Measurements from ENCODE around the gene GPR150. TPM values are rescaled to one million over a fixed set of nuclear protein-coding genes. Genes with fewer than 3 reads are reported as not detected.

The GPR150 gene
- total and polyA plus RNA-seq, 4 experiments from 2014 or later = 1.5 to 6.1 (median 2.7) TPM

DNA sequence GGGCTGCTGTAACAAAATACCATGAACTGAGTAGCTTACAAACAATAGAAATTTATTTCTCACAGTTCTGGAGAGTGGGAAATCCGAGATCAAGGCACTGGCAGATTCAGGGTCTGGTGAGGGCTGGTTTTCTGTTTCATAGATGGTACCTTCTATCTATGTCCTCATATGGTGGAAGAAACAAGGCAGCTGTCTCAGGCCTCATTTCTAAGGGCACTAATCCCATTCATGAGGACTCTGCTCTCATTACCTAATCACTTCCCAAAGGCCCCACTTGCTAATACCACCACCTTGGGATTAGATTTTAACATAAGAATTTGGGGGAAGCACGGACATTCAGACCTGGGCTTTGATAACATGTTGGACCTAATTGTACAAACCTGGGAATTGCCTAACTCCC is 40.2 kb downstream of the GPR150 start:
- H3K4me3 Mint-ChIP-seq = no peak overlapping the region
- H3K4me1 Mint-ChIP-seq = peaks cover 0 to 4% (median 1%) of the 10 kb centered on the region in 4 donors
- no peak for DNase-seq
- H3K27ac Mint-ChIP-seq = no peak overlapping the region
- no peak overlapping the region for H3K27ac ChIP-seq (ENCODE audit: low read depth, low read length)
- H3K36me3 ChIP-seq (ENCODE audit: insufficient read depth, low read length) = no peaks in the 10 kb centered on the region
- peaks cover 8% of the 10 kb centered on the region for H3K4me1 ChIP-seq (ENCODE audit: insufficient read depth, low read length)
- no peak overlapping the region for H3K4me3 ChIP-seq (ENCODE audit: low read length in 2 of 2)
- no peaks in the 10 kb centered on the region for H3K27me3 ChIP-seq (ENCODE audit: insufficient read depth, low read length)
- CTCF ChIA-PET (ENCODE audit: partially characterized antibody) = interaction anchor here (2.4 kb wide), 1 partner anchor 13 kb away, joined by 6 read pairs; the partner anchor contains the start of gene RFESD
- intact Hi-C loops (cut with micrococcal nuclease) = no loop called here
- POLR2A ChIA-PET (ENCODE audit: partially characterized antibody) = no interaction called here
- no peaks in the 10 kb centered on the region for H3K27me3 Mint-ChIP-seq
- H3K9me3 ChIP-seq (ENCODE audit: control insufficient read depth in 1 of 2, low read length in 2 of 2) = no peaks in the 10 kb centered on the region
- H3K36me3 Mint-ChIP-seq = peaks cover 14 to 18% of the 10 kb centered on the region in 2 donors
- H3K9me3 Mint-ChIP-seq = no peaks in the 10 kb centered on the region

DNA sequence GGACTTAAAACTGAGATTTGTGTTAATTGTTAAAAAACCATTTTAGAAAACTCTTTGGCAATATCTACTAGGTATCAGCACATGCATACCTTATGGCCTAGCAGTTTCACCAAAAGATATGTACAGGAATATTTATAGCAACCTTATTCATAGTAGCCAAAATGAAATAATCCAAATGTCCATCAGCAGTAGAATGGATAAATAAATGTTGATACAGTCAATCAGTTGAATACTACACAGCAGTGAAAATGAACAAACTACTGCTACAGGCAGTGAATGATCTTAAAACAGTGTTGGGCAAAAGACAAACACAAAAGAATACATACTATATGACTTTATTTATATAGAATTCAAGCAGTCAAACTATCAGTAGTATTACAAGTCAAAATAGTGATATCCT is 43.1 kb downstream of the GPR150 start:
- no peaks in the 10 kb centered on the region for H3K9me3 Mint-ChIP-seq
- no peak overlapping the region for H3K4me3 Mint-ChIP-seq
- H3K27ac Mint-ChIP-seq = no peak overlapping the region
- intact Hi-C loops (cut with micrococcal nuclease) = no loop called here
- no peak overlapping the region for H3K4me3 ChIP-seq (ENCODE audit: low read length in 2 of 2)
- CTCF ChIA-PET (ENCODE audit: partially characterized antibody) = interaction anchor here (1.0 to 4.6 kb wide), 14 partner anchors 9 to 191 kb away, joined by 3 to 36 read pairs (median 10); partner anchors contain the start of genes RFESD and RHOBTB3
- peaks cover 4% of the 10 kb centered on the region in 2 donors for H3K36me3 Mint-ChIP-seq
- POLR2A ChIA-PET (ENCODE audit: partially characterized antibody) = no interaction called here
- no peaks in the 10 kb centered on the region for H3K36me3 ChIP-seq (ENCODE audit: insufficient read depth, low read length)
- no peak for DNase-seq
- H3K4me1 Mint-ChIP-seq = peaks cover 0 to 4% (median 1%) of the 10 kb centered on the region in 4 donors
- H3K4me1 ChIP-seq (ENCODE audit: insufficient read depth, low read length) = peaks cover 8% of the 10 kb centered on the region
- no peak overlapping the region for H3K27ac ChIP-seq (ENCODE audit: low read depth, low read length)
- H3K27me3 ChIP-seq (ENCODE audit: insufficient read depth, low read length) = no peaks in the 10 kb centered on the region
- H3K27me3 Mint-ChIP-seq = no peaks in the 10 kb centered on the region
- H3K9me3 ChIP-seq (ENCODE audit: control insufficient read depth in 1 of 2, low read length in 2 of 2) = no peaks in the 10 kb centered on the region

DNA sequence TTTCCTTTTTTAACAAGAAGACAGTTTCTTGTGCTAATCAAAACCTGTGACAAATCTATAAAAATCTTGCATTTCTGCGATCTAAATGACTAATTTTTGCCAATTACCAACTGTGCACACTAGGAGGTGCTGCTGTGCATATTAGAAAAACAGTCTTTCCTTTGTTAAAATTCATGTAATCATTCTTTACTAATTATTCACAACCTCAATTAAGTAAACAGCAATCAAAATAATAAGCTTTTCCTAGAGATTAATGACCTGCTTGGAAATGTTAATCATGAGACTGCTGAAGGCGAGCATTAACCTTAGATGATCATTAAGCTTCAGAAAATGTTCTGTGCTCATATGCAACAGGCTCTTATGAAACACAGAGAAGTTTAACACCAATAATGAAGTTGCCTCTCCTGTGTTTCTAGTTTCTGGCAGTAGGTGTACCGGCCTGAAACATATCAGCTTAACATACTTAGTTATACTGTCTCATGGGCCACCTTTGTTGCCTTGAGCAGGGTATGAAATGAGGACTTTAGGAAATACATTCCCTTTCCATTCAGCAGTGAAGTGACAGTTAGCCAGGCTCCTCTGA is 44.4 kb downstream of the GPR150 start:
- Mint-ChIP-seq H3K9me3 (no peaks in the 10 kb centered on the region), H3K27ac (no peak overlapping the region), H3K36me3 (no peaks in the 10 kb centered on the region), H3K27me3 (no peaks in the 10 kb centered on the region), H3K4me3 (no peak overlapping the region), H3K4me1 (peaks cover 0 to 4% (median 1%) of the 10 kb centered on the region in 4 donors)
- POLR2A ChIA-PET (ENCODE audit: partially characterized antibody) = interaction anchor here (0.7 to 1.7 kb wide), 5 partner anchors 18 to 180 kb away, joined by 3 to 6 read pairs (median 4); partner anchors contain the start of gene RFESD
- intact Hi-C loops (cut with micrococcal nuclease) = loop anchor here (1.0 kb wide), 4 partner anchors 20 to 183 kb away; no protein-coding TSS in a partner anchor
- Histone ChIP-seq H3K27ac (ENCODE audit: low read depth, low read length) (no peak overlapping the region), H3K36me3 (ENCODE audit: insufficient read depth, low read length) (no peaks in the 10 kb centered on the region), H3K27me3 (ENCODE audit: insufficient read depth, low read length) (no peaks in the 10 kb centered on the region), H3K4me1 (ENCODE audit: insufficient read depth, low read length) (peaks cover 8% of the 10 kb centered on the region), H3K4me3 (ENCODE audit: low read length in 2 of 2) (no peak overlapping the region), H3K9me3 (ENCODE audit: control insufficient read depth in 1 of 2, low read length in 2 of 2) (no peaks in the 10 kb centered on the region)
- peak in 4 of 5 donors; percentile 30 to 34 (median 31) for DNase-seq
- CTCF ChIA-PET (ENCODE audit: partially characterized antibody) = interaction anchor here (0.7 to 4.6 kb wide), 38 partner anchors 9 to 672 kb away, joined by 3 to 36 read pairs (median 5); partner anchors contain the start of genes RFESD and RHOBTB3

DNA sequence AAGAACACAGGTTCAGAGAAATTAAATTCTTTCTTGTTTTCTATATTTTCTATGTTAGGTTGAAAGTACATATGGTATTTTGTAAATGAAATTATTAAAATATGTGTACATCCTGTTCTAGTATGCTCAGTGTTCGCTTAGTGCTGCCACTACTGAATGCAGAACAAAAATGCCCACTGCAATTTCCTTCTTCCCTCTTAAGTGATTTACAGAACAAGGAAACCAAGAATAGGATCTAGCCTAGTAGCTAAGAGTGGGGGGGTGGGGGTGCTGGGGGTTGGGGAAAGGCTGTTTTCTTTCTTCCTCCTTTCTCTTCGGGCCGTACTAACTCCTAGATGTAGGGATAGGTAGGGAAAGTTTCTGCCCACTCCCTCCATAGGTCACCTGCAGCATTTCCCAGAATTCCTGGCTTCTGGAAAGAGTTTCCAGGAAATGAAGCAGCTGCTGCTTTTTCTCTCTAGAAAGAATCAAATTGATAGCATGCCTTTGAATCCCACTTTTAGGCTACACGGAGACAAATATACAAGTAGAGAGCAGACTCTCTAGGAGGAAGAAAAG is 47.3 kb downstream of the GPR150 start:
- Mint-ChIP-seq H3K27ac (no peak overlapping the region), H3K4me3 (no peak overlapping the region), H3K9me3 (no peaks in the 10 kb centered on the region), H3K36me3 (no peaks in the 10 kb centered on the region), H3K27me3 (no peaks in the 10 kb centered on the region), H3K4me1 (peaks cover 0 to 4% (median 1%) of the 10 kb centered on the region in 4 donors)
- no peak for DNase-seq
- Histone ChIP-seq H3K36me3 (ENCODE audit: insufficient read depth, low read length) (no peaks in the 10 kb centered on the region), H3K27me3 (ENCODE audit: insufficient read depth, low read length) (no peaks in the 10 kb centered on the region), H3K27ac (ENCODE audit: low read depth, low read length) (no peak overlapping the region), H3K4me3 (ENCODE audit: low read length in 2 of 2) (no peak overlapping the region), H3K4me1 (ENCODE audit: insufficient read depth, low read length) (peaks cover 8% of the 10 kb centered on the region), H3K9me3 (ENCODE audit: control insufficient read depth in 1 of 2, low read length in 2 of 2) (no peaks in the 10 kb centered on the region)
- ChIA-PET CTCF (ENCODE audit: partially characterized antibody) (interaction anchor here (1.0 to 3.0 kb wide), 5 partner anchors 12 to 181 kb away, joined by 3 to 12 read pairs (median 3); no protein-coding TSS in a partner anchor), POLR2A (ENCODE audit: partially characterized antibody) (interaction anchor here (1.4 kb wide), 1 partner anchor 167 kb away, joined by 4 read pairs; no protein-coding TSS in a partner anchor)
- intact Hi-C loops (cut with micrococcal nuclease) = no loop called here

DNA sequence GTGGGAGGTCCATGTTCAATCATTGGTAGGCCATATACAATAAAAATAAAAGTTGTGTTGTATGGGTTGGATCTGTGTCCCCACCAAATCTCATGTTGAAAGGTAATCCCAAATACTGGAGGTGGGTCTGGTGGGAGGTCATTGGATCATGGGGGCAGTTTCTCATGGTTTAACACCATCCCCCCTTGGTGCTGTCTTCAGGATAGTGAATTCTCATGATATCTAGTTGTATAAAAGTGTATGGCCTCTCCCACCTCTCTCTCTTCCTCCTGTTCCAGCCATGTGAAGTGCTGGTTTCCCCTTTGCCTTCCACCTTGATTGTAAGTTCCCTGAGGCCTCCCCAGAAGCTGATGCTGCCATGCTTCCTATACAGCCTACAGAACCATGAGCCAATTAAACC is 47.8 kb downstream of the GPR150 start:
- Histone ChIP-seq H3K4me3 (ENCODE audit: low read length in 2 of 2) (no peak overlapping the region), H3K27ac (ENCODE audit: low read depth, low read length) (no peak overlapping the region), H3K27me3 (ENCODE audit: insufficient read depth, low read length) (no peaks in the 10 kb centered on the region), H3K4me1 (ENCODE audit: insufficient read depth, low read length) (peaks cover 8% of the 10 kb centered on the region), H3K9me3 (ENCODE audit: control insufficient read depth in 1 of 2, low read length in 2 of 2) (no peaks in the 10 kb centered on the region), H3K36me3 (ENCODE audit: insufficient read depth, low read length) (no peaks in the 10 kb centered on the region)
- H3K4me1 Mint-ChIP-seq = peaks cover 0 to 4% (median 1%) of the 10 kb centered on the region in 4 donors
- ChIA-PET CTCF (ENCODE audit: partially characterized antibody) (interaction anchor here (1.5 to 3.0 kb wide), 3 partner anchors 11 to 179 kb away, joined by 3 to 12 read pairs (median 3); no protein-coding TSS in a partner anchor), POLR2A (ENCODE audit: partially characterized antibody) (no interaction called here)
- no peaks in the 10 kb centered on the region for H3K9me3 Mint-ChIP-seq
- no peak for DNase-seq
- intact Hi-C loops (cut with micrococcal nuclease) = no loop called here
- no peaks in the 10 kb centered on the region for H3K27me3 Mint-ChIP-seq
- H3K27ac Mint-ChIP-seq = no peak overlapping the region
- H3K36me3 Mint-ChIP-seq = no peaks in the 10 kb centered on the region
- no peak overlapping the region for H3K4me3 Mint-ChIP-seq

DNA sequence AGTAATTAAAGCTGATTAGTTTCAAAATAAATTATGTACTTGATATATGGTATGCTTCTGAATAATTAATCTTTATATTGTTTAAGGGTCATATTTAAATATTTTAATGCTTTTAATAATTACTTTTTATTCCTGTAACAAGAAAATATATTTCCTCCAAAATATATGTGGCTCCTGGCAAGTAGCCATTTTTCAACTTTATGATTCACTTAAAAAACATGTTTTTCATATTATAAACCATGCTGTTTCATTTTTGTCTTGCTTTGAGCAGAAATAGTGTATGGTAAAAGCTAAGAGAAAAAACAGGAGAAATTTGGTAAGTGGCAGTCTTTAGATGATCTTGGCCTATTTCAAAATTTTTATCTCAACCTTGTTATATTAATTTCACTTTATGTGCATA is 48.3 kb downstream of the GPR150 start:
- ChIA-PET CTCF (ENCODE audit: partially characterized antibody) (interaction anchor here (1.5 to 3.0 kb wide), 2 partner anchors 113 to 178 kb away, joined by 3 to 12 read pairs; no protein-coding TSS in a partner anchor), POLR2A (ENCODE audit: partially characterized antibody) (no interaction called here)
- Histone ChIP-seq H3K4me3 (ENCODE audit: low read length in 2 of 2) (no peak overlapping the region), H3K27me3 (ENCODE audit: insufficient read depth, low read length) (no peaks in the 10 kb centered on the region), H3K27ac (ENCODE audit: low read depth, low read length) (no peak overlapping the region), H3K9me3 (ENCODE audit: control insufficient read depth in 1 of 2, low read length in 2 of 2) (no peaks in the 10 kb centered on the region), H3K4me1 (ENCODE audit: insufficient read depth, low read length) (peaks cover 8% of the 10 kb centered on the region), H3K36me3 (ENCODE audit: insufficient read depth, low read length) (no peaks in the 10 kb centered on the region)
- DNase-seq = no peak
- Mint-ChIP-seq H3K4me1 (peaks cover 0 to 4% (median 1%) of the 10 kb centered on the region in 4 donors), H3K27ac (no peak overlapping the region), H3K9me3 (no peaks in the 10 kb centered on the region), H3K27me3 (no peaks in the 10 kb centered on the region), H3K36me3 (no peaks in the 10 kb centered on the region), H3K4me3 (no peak overlapping the region)
- intact Hi-C loops (cut with micrococcal nuclease) = no loop called here

DNA sequence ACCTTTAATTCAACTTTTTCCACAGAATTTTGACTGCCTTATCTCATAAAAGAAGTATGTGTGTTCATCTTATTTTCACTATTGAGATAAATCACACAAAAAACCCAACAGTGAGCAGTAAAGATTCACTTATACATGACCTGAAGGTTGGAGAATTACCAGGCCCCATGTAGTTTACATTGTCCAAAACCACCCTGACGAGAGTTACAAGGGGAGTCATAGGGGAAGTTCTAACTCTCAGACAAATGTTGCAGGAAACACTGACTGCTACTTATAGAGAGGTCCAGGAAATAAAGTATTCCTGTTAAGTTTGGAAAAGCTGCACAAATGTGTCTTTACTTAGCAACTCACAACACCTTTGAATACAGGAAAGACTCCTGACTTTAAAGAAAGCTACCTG is 48.8 kb downstream of the GPR150 start:
- H3K27me3 Mint-ChIP-seq = no peaks in the 10 kb centered on the region

More for the DNA sequence above, 48.8 kb downstream of the GPR150 start:
- Mint-ChIP-seq H3K4me3 (no peak overlapping the region), H3K4me1 (peaks cover 0 to 4% (median 1%) of the 10 kb centered on the region in 4 donors), H3K36me3 (no peaks in the 10 kb centered on the region), H3K27ac (no peak overlapping the region), H3K9me3 (no peaks in the 10 kb centered on the region)
- H3K4me1 ChIP-seq (ENCODE audit: insufficient read depth, low read length) = peaks cover 8% of the 10 kb centered on the region
- no peak overlapping the region for H3K4me3 ChIP-seq (ENCODE audit: low read length in 2 of 2)
- DNase-seq = no peak
- H3K27ac ChIP-seq (ENCODE audit: low read depth, low read length) = no peak overlapping the region
- POLR2A ChIA-PET (ENCODE audit: partially characterized antibody) = no interaction called here
- no peaks in the 10 kb centered on the region for H3K36me3 ChIP-seq (ENCODE audit: insufficient read depth, low read length)
- CTCF ChIA-PET (ENCODE audit: partially characterized antibody) = no interaction called here
- intact Hi-C loops (cut with micrococcal nuclease) = no loop called here
- H3K27me3 ChIP-seq (ENCODE audit: insufficient read depth, low read length) = no peaks in the 10 kb centered on the region
- no peaks in the 10 kb centered on the region for H3K9me3 ChIP-seq (ENCODE audit: control insufficient read depth in 1 of 2, low read length in 2 of 2)
